Naive thymus-derived CD8-positive, alpha-beta T cell (primary cell): ENCODE results near the gene RNF157. TPM values are rescaled to one million over a fixed set of nuclear protein-coding genes. Genes with fewer than 3 reads are reported as not detected.
"Not testable (repeated sequence)": the region's sequence is repeated elsewhere in the genome, so short reads cannot be mapped to it uniquely, and the experiment has no call there.

Experiments
- ATAC-seq, 2 donors: fragments of 150-1000 bp; cut with Tn5 transposase in 1 of 2; sonication (Bioruptor Pico), chemical (Tn5 transposase) in 1 of 2; 1 replicate in 1 of 2; 2 replicates in 1 of 2; pipeline ENCODE4 v1.10.0; 2021; ENCODE audit warnings: mild to moderate bottlenecking in 2 of 2, moderate library complexity in 2 of 2
- POLR2A ChIA-PET: fragments of 350-600 bp; sonication (Branson Sonifier 250); formaldehyde crosslinking; loops from one replicate; lab custom pipeline; 2021; ENCODE audit warnings: antibody characterized with exemption; lab: Charles Lee
- DNase-seq, 10 donors: peaks; one replicate each; pipeline versions ENCODE4 v3.0.0 to v3.0.0-alpha.2; 2020 to 2022
- H3K27ac Mint-ChIP-seq, 10 donors: one replicate each; pipeline ENCODE4 v1.8.0; 2020 to 2022; ENCODE audit warnings: mild to moderate bottlenecking in 10 of 10, mixed read lengths in 10 of 10, moderate library complexity in 4 of 10, inconsistent platforms in 1 of 10
- H3K27me3 Mint-ChIP-seq, 5 donors: one replicate each; pipeline ENCODE4 v1.8.0; 2021 to 2022; ENCODE audit warnings: mixed read lengths in 5 of 5
- H3K36me3 Mint-ChIP-seq, 3 donors: one replicate each; pipeline ENCODE4 v1.8.0; 2020 to 2022; ENCODE audit warnings: mixed read lengths in 3 of 3, mild to moderate bottlenecking in 2 of 3, inconsistent platforms in 1 of 3
- H3K4me1 Mint-ChIP-seq, 4 donors: one replicate each; pipeline ENCODE4 v1.8.0; 2021 to 2022; ENCODE audit warnings: mixed read lengths in 4 of 4
- H3K4me3 Mint-ChIP-seq, 10 donors: one replicate each; pipeline ENCODE4 v1.8.0; 2020 to 2022; ENCODE audit warnings: mild to moderate bottlenecking in 10 of 10, mixed read lengths in 10 of 10, moderate library complexity in 6 of 10, inconsistent platforms in 1 of 10
- H3K9me3 Mint-ChIP-seq, 9 donors: one replicate each; pipeline ENCODE4 v1.8.0; 2020 to 2022; ENCODE audit warnings: mixed read lengths in 9 of 9, mild to moderate bottlenecking in 3 of 9, inconsistent platforms in 1 of 9, moderate library complexity in 1 of 9
- polyA plus RNA-seq, 3 donors: library from polyadenylated mRNA; unstranded; fragments of 300-500 nt; fragmentation: Illumina TruSeq; gene quantifications; one replicate each; pipeline ENCODE4 v1.2.3, GENCODE V29; 2021
- total RNA-seq, 8 experiments: library from RNA in 2 of 8; stranded (reverse) in 2 of 8; gene quantifications; one replicate each; pipeline ENCODE4 v1.2.3 and lab custom pipeline; 2021 to 2026

Gene RNF157
- total and polyA plus RNA-seq, 5 experiments from 2014 or later: 4.9 to 46.4 (median 29.4) TPM

GRCh38 chr17:76239538-76240274 is 587 bp downstream of the RNF157 start:
- peaks cover 0 to 2% (median 0%) of the 10 kb centered on the region in 3 donors for H3K36me3 Mint-ChIP-seq
- H3K4me1 Mint-ChIP-seq: peaks cover 27 to 60% (median 55%) of the 10 kb centered on the region in 4 donors
- ATAC-seq (peak; percentile 16 to 17), DNase-seq (peak in 3 of 10 donors; percentile 10 to 25 (median 20))
- no peaks in the 10 kb centered on the region for H3K9me3 Mint-ChIP-seq
- peaks cover 0 to 9% (median 0%) of the 10 kb centered on the region in 5 donors for H3K27me3 Mint-ChIP-seq
- H3K4me3 Mint-ChIP-seq: peak overlapping the region; percentile 80 to 94 (median 87)
- POLR2A ChIA-PET: interaction anchor here (1.6 to 31.3 kb wide), 9 partner anchors 24 to 60 kb away, joined by 3 to 923 read pairs (median 7); partner anchors contain the start of gene UBALD2
- peak overlapping the region; percentile 63 to 95 (median 92) for H3K27ac Mint-ChIP-seq

- no peak for ATAC-seq
- Mint-ChIP-seq H3K4me1 (peaks cover 23 to 58% (median 53%) of the 10 kb centered on the region in 4 donors), H3K27me3 (peaks cover 0 to 9% (median 0%) of the 10 kb centered on the region in 5 donors), H3K27ac (peak overlapping the region; percentile 63 to 95 (median 92)), H3K9me3 (no peaks in the 10 kb centered on the region), H3K4me3 (peak overlapping the region; percentile 80 to 94 (median 87)), H3K36me3 (peaks cover 0 to 2% (median 0%) of the 10 kb centered on the region in 3 donors)
- DNase-seq: no peak
- POLR2A ChIA-PET: interaction anchor here (0.6 to 31.3 kb wide), 12 partner anchors 8 to 87 kb away, joined by 3 to 923 read pairs (median 6); partner anchors contain the start of gene UBALD2
These were observed 1.3 kb downstream of the RNF157 start for GRCh38 chr17:76238847-76239537.

- H3K27ac Mint-ChIP-seq: peak overlapping the region; percentile 18 to 94 (median 76)
- no peak for ATAC-seq
- DNase-seq: peak in 2 of 10 donors; percentile 21 to 29
- peaks cover 24 to 52% (median 47%) of the 10 kb centered on the region in 4 donors for H3K4me1 Mint-ChIP-seq
- H3K27me3 Mint-ChIP-seq: peaks cover 0 to 9% (median 0%) of the 10 kb centered on the region in 5 donors
- peaks cover 0 to 2% (median 0%) of the 10 kb centered on the region in 3 donors for H3K36me3 Mint-ChIP-seq
- no peaks in the 10 kb centered on the region for H3K9me3 Mint-ChIP-seq
- peak overlapping the region; percentile 80 to 94 (median 87) for H3K4me3 Mint-ChIP-seq
- POLR2A ChIA-PET: interaction anchor here (0.6 to 31.3 kb wide), 11 partner anchors 9 to 58 kb away, joined by 3 to 923 read pairs (median 6); partner anchors contain the start of gene UBALD2
These were observed 2.4 kb downstream of the RNF157 start for GRCh38 chr17:76237859-76238313.

GRCh38 chr17:76236603-76237002 is 3.7 kb downstream of the RNF157 start:
- H3K9me3 Mint-ChIP-seq: no peaks in the 10 kb centered on the region
- peaks cover 0 to 2% (median 2%) of the 10 kb centered on the region in 3 donors for H3K36me3 Mint-ChIP-seq
- H3K4me3 Mint-ChIP-seq: no peak overlapping the region
- DNase-seq: no peak
- peaks cover 0 to 9% (median 0%) of the 10 kb centered on the region in 5 donors for H3K27me3 Mint-ChIP-seq
- peaks cover 24 to 52% (median 47%) of the 10 kb centered on the region in 4 donors for H3K4me1 Mint-ChIP-seq
- peak overlapping the region in 6 of 10 donors; percentile 50 to 85 (median 76) for H3K27ac Mint-ChIP-seq
- no peak for ATAC-seq
- POLR2A ChIA-PET: interaction anchor here (0.7 to 31.3 kb wide), 3 partner anchors 13 to 57 kb away, joined by 5 to 923 read pairs (median 10); partner anchors contain the start of gene UBALD2

GRCh38 chr17:76235883-76236282 is 4.4 kb downstream of the RNF157 start:
- DNase-seq (no peak), ATAC-seq (no peak)
- Mint-ChIP-seq H3K4me3 (no peak overlapping the region), H3K4me1 (peaks cover 19 to 47% (median 42%) of the 10 kb centered on the region in 4 donors), H3K27me3 (peaks cover 0 to 3% (median 0%) of the 10 kb centered on the region in 5 donors), H3K9me3 (no peaks in the 10 kb centered on the region), H3K27ac (peak overlapping the region in 7 of 10 donors; percentile 10 to 85 (median 67)), H3K36me3 (peaks cover 0 to 2% (median 2%) of the 10 kb centered on the region in 3 donors)
- POLR2A ChIA-PET: interaction anchor here (0.7 to 31.3 kb wide), 2 partner anchors 14 to 28 kb away, joined by 5 to 923 read pairs; partner anchors contain the start of gene UBALD2

- Mint-ChIP-seq H3K4me3 (no peak overlapping the region), H3K27me3 (peaks cover 0 to 2% (median 0%) of the 10 kb centered on the region in 5 donors), H3K4me1 (peaks cover 21 to 55% (median 47%) of the 10 kb centered on the region in 4 donors), H3K9me3 (no peaks in the 10 kb centered on the region), H3K36me3 (peaks cover 0 to 12% (median 4%) of the 10 kb centered on the region in 3 donors), H3K27ac (peak overlapping the region in 7 of 10 donors; percentile 17 to 85 (median 66))
- no peak for DNase-seq
- POLR2A ChIA-PET: interaction anchor here (1.3 to 1.6 kb wide), 2 partner anchors 31 to 33 kb away, joined by 3 read pairs; partner anchors contain the start of gene UBALD2
- no peak for ATAC-seq
These were observed 6.0 kb downstream of the RNF157 start for GRCh38 chr17:76234354-76234679.

GRCh38 chr17:76233588-76234353 is 6.5 kb downstream of the RNF157 start:
- H3K4me3 Mint-ChIP-seq: peak overlapping the region in 1 of 10 donors; percentile 5
- no peak for DNase-seq
- H3K36me3 Mint-ChIP-seq: peaks cover 3 to 15% (median 4%) of the 10 kb centered on the region in 3 donors
- peak overlapping the region in 7 of 10 donors; percentile 23 to 85 (median 66) for H3K27ac Mint-ChIP-seq
- ATAC-seq: no peak
- H3K27me3 Mint-ChIP-seq: no peaks in the 10 kb centered on the region
- POLR2A ChIA-PET: interaction anchor here (0.7 to 1.6 kb wide), 5 partner anchors 9 to 34 kb away, joined by 3 to 5 read pairs (median 3); partner anchors contain the start of gene UBALD2
- H3K9me3 Mint-ChIP-seq: no peaks in the 10 kb centered on the region
- H3K4me1 Mint-ChIP-seq: peaks cover 23 to 56% (median 47%) of the 10 kb centered on the region in 4 donors

GRCh38 chr17:76232342-76232741 is 8.0 kb downstream of the RNF157 start:
- H3K9me3 Mint-ChIP-seq: no peaks in the 10 kb centered on the region
- POLR2A ChIA-PET: interaction anchor here (1.5 kb wide), 1 partner anchor 12 kb away, joined by 4 read pairs; no protein-coding TSS in a partner anchor
- DNase-seq: no peak
- peaks cover 21 to 48% (median 41%) of the 10 kb centered on the region in 4 donors for H3K4me1 Mint-ChIP-seq
- peak overlapping the region in 5 of 10 donors; percentile 4 to 60 (median 31) for H3K27ac Mint-ChIP-seq
- no peak overlapping the region for H3K4me3 Mint-ChIP-seq
- peaks cover 3 to 15% (median 4%) of the 10 kb centered on the region in 3 donors for H3K36me3 Mint-ChIP-seq
- no peak for ATAC-seq
- H3K27me3 Mint-ChIP-seq: no peaks in the 10 kb centered on the region

GRCh38 chr17:76226749-76227148 is 13.5 kb downstream of the RNF157 start:
- POLR2A ChIA-PET, DNase-seq, ATAC-seq, H3K4me3 Mint-ChIP-seq, H3K27me3 Mint-ChIP-seq, H3K9me3 Mint-ChIP-seq: not testable (repeated sequence)
- Mint-ChIP-seq H3K4me1 (peaks cover 19 to 48% (median 29%) of the 10 kb centered on the region in 4 donors), H3K36me3 (peaks cover 3 to 17% (median 8%) of the 10 kb centered on the region in 3 donors), H3K27ac (peak overlapping the region in 8 of 10 donors; percentile 13 to 87 (median 54))

GRCh38 chr17:76225373-76226086 is 14.8 kb downstream of the RNF157 start:
- not testable (repeated sequence) for H3K4me3 Mint-ChIP-seq, H3K27me3 Mint-ChIP-seq, DNase-seq, ATAC-seq, H3K9me3 Mint-ChIP-seq
- Mint-ChIP-seq H3K27ac (peak overlapping the region in 7 of 10 donors; percentile 35 to 79 (median 59)), H3K4me1 (peaks cover 23 to 51% (median 35%) of the 10 kb centered on the region in 4 donors), H3K36me3 (peaks cover 3 to 23% (median 10%) of the 10 kb centered on the region in 3 donors)
- POLR2A ChIA-PET: interaction anchor here (1.8 kb wide), 1 partner anchor 8 kb away, joined by 5 read pairs; no protein-coding TSS in a partner anchor
